ENCODE results near the gene PCSK5. TPM values are rescaled to one million over a fixed set of nuclear protein-coding genes. Genes with fewer than 3 reads are reported as not detected.

The PCSK5 gene
- total RNA-seq, 1 donor from 2014 or later, result 18.3 TPM

- Mint-ChIP-seq H3K36me3 (ENCODE audit: unreplicated experiment) (no peaks in the 10 kb centered on the region), H3K27ac (ENCODE audit: unreplicated experiment) (no peak overlapping the region), H3K4me1 (ENCODE audit: unreplicated experiment) (no peaks in the 10 kb centered on the region), H3K27me3 (ENCODE audit: unreplicated experiment) (no peaks in the 10 kb centered on the region), H3K9me3 (ENCODE audit: unreplicated experiment) (no peaks in the 10 kb centered on the region), H3K4me3 (ENCODE audit: unreplicated experiment) (no peak overlapping the region)
- DNase-seq (ENCODE audit: extremely low spot score, unreplicated experiment), result no peak
- TF ChIP-seq CTCF (IDR thresholded peaks at IDR 0.05), result no peak
These were observed 13.4 kb downstream of the PCSK5 start for GRCh38 chr9:75903785-75904360.

DNA sequence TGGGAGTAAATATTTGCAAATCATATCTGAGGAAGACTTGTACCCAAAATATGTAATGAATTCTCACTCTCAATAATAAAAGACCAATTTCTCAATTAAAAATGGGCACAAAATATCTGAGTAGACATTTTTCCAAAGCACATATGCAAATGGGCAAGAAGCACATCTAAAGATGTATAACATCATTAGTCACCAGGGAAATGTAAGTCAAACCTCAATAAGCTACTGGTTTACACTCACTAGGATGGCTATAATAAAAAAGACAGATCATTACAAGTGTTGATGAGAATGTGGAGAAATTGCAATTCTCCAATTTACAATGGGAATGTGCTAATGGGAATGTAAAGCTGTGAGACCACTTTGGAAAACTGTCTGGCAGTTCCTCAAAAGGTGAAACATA lies 13.9 kb downstream of the PCSK5 start:
- Mint-ChIP-seq H3K4me1 (ENCODE audit: unreplicated experiment) (no peaks in the 10 kb centered on the region), H3K9me3 (ENCODE audit: unreplicated experiment) (no peaks in the 10 kb centered on the region), H3K4me3 (ENCODE audit: unreplicated experiment) (no peak overlapping the region), H3K36me3 (ENCODE audit: unreplicated experiment) (no peaks in the 10 kb centered on the region), H3K27me3 (ENCODE audit: unreplicated experiment) (no peaks in the 10 kb centered on the region), H3K27ac (ENCODE audit: unreplicated experiment) (no peak overlapping the region)
- DNase-seq (ENCODE audit: extremely low spot score, unreplicated experiment), result no peak
- no peak for TF ChIP-seq CTCF (IDR thresholded peaks at IDR 0.05)

- no peak overlapping the region for H3K4me3 Mint-ChIP-seq (ENCODE audit: unreplicated experiment)
- no peaks in the 10 kb centered on the region for H3K9me3 Mint-ChIP-seq (ENCODE audit: unreplicated experiment)
- no peak overlapping the region for H3K27ac Mint-ChIP-seq (ENCODE audit: unreplicated experiment)
- DNase-seq (ENCODE audit: extremely low spot score, unreplicated experiment), result no peak
- TF ChIP-seq CTCF (IDR thresholded peaks at IDR 0.05), result no peak
- no peaks in the 10 kb centered on the region for H3K27me3 Mint-ChIP-seq (ENCODE audit: unreplicated experiment)
- H3K4me1 Mint-ChIP-seq (ENCODE audit: unreplicated experiment), result no peaks in the 10 kb centered on the region
- H3K36me3 Mint-ChIP-seq (ENCODE audit: unreplicated experiment), result no peaks in the 10 kb centered on the region
These were observed 16.1 kb downstream of the PCSK5 start for GRCh38 chr9:75906531-75906930.

- no peak for TF ChIP-seq CTCF (IDR thresholded peaks at IDR 0.05)
- H3K27ac Mint-ChIP-seq (ENCODE audit: unreplicated experiment), result no peak overlapping the region
- no peaks in the 10 kb centered on the region for H3K36me3 Mint-ChIP-seq (ENCODE audit: unreplicated experiment)
- no peaks in the 10 kb centered on the region for H3K9me3 Mint-ChIP-seq (ENCODE audit: unreplicated experiment)
- no peak overlapping the region for H3K4me3 Mint-ChIP-seq (ENCODE audit: unreplicated experiment)
- no peak for DNase-seq (ENCODE audit: extremely low spot score, unreplicated experiment)
- H3K4me1 Mint-ChIP-seq (ENCODE audit: unreplicated experiment), result no peaks in the 10 kb centered on the region
- H3K27me3 Mint-ChIP-seq (ENCODE audit: unreplicated experiment), result no peaks in the 10 kb centered on the region
These were observed 16.9 kb downstream of the PCSK5 start for GRCh38 chr9:75907329-75907728.

DNA sequence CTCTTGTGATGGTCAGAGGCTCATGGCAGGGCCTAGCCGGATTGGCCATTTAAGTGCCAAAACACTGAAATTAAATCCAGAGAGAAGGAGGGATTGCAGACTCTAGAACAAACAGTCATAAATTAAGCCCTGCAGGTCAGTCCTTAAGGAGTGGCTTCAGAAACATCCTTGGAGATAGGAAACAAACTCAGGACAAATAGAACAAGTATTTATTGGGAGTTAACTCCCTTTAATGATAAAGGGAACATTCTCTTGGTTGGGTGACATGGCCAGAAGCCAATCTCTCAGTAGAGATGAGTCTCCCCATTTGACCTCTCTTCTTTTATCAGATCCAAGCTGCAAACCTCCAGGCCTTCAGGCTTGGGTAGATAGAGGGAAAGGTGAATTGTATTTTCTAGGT lies 17.4 kb downstream of the PCSK5 start:
- DNase-seq (ENCODE audit: extremely low spot score, unreplicated experiment), result no peak
- Mint-ChIP-seq H3K27me3 (ENCODE audit: unreplicated experiment) (no peaks in the 10 kb centered on the region), H3K36me3 (ENCODE audit: unreplicated experiment) (no peaks in the 10 kb centered on the region), H3K9me3 (ENCODE audit: unreplicated experiment) (no peaks in the 10 kb centered on the region), H3K27ac (ENCODE audit: unreplicated experiment) (no peak overlapping the region), H3K4me1 (ENCODE audit: unreplicated experiment) (no peaks in the 10 kb centered on the region), H3K4me3 (ENCODE audit: unreplicated experiment) (no peak overlapping the region)
- TF ChIP-seq CTCF (IDR thresholded peaks at IDR 0.05), result no peak
